Pons (tissue), 1 donor: Measurements from ENCODE around the gene TSSK2.

Experiments
- DNase-seq: peaks from one replicate; pipeline ENCODE4 v3.0.0-alpha.2; 2016; ENCODE audit warnings: low spot score

TSSK2 gene

GRCh38 chr22:19106886-19107729 is 24.0 kb upstream of the TSSK2 start:
- DNase-seq, result no peak

DNA sequence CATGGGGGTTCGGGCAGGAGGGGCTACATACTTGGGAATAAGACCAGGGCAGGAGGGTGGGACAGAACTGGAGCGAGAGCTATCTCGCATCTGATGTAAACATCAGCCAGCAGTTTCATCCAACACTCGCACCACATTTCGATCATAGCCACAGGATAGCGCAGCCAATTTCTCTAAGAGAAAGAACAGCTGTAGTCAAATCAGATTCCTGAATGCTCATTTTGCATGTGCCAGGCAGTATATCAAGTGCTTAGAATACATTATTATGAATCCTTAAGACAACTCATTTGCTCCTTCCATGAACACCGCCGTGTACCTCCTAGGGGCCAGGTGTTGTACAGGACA is 23.4 kb upstream of the TSSK2 start:
- no peak for DNase-seq

GRCh38 chr22:19108807-19109197 is 22.3 kb upstream of the TSSK2 start:
- DNase-seq, result no peak

DNA sequence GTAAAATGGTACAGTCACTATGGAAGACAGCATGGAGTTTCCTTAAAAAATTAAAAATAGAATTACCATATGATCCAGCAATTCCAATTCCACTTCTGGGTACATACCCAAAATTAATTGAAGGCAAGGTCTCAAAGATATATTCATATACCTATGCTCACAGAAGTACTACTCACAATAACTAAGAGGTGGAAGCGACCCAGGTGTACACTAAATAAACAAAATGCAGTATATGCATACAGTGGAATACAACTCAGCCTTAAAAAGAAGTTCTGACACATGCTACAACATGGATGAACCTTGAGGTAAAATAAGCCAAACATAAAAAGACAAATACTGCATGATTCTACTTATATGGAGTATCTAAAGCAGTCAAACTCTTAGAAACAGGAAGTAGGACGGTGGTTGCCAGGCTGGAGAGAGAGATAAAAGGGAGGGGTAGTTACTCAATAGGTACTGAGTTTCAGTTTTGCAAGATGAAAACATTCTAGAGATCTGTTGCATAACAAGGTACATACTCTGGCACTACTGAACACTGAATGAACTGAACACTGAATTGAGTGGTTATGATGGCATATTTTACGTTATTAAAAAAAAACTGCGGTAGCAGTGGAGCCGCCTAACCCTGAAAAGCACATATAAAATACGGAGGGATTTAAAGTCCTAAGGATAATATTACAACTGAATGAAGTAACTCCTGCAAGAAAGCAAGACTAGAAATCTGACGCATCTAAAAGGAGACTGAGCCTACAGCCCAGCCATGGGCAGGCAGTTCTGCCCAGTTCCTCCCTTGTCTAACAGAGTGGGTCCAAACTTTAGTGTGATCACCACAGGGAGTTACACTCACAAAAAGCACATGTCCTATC is 21.7 kb upstream of the TSSK2 start:
- DNase-seq, result no peak

DNA sequence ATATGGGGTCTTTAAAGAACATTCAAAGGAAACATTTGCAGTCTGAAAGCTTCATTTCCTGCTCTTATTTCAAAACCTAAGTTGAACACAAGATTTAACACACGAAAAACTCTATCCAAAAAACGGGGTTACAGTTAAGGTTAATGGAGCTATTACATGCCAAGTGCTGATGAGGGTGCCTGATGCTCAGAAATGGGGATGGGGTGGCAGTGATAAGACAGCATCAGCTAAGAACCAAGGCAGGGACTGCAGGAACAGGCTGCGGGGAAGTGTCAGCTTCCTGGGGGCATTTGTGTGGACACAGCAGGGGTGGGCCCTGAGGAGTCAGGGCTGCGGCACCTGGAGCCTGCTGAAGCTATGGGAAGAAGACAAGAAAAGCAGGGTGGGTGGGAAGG is 21.0 kb upstream of the TSSK2 start:
- DNase-seq, result no peak

DNA sequence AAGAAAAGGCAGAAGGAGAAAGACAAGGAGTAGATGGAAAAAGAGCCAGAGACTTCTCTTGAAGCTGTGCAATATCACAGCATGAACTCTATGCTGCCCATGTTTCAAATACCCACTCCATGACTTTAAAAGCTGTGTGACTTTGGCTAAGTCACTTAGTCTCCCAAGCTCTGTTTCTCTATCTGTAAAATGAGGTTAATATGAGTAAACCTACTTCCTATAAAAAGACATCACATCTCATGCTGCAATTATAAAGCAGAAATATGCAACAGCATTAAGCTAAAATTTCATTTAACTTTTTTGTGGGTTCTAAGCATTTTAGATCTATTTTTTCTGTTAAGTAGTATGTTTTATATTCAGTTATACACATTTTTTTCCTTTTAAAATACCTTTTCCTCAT is 20.5 kb upstream of the TSSK2 start:
- no peak for DNase-seq

GRCh38 chr22:19111140-19111539 is 20.0 kb upstream of the TSSK2 start:
- DNase-seq, result no peak

DNA sequence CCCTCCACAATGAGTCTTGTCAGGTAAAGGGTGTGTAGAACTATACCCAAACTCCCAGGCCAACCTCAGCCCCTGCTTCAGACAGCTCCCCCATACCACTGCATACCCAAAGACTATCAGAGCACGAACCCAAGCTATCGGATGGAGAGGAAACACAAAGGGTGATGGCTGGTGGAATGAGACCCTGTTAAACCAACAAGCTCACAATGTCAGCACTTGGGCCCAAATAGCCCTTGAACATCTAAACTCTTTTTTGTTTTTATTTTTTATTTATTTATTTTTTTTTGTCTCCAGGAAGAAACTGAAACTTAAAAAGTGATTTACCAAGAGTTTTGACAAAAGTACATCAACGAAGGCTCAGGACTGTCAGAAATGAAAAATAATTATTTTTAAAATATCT is 19.5 kb upstream of the TSSK2 start:
- DNase-seq, result no peak

GRCh38 chr22:19113429-19113828 is 17.7 kb upstream of the TSSK2 start:
- DNase-seq, result no peak

- DNase-seq, result no peak
Measured at GRCh38 chr22:19114984-19115552, 16.0 kb upstream of the TSSK2 start.

DNA sequence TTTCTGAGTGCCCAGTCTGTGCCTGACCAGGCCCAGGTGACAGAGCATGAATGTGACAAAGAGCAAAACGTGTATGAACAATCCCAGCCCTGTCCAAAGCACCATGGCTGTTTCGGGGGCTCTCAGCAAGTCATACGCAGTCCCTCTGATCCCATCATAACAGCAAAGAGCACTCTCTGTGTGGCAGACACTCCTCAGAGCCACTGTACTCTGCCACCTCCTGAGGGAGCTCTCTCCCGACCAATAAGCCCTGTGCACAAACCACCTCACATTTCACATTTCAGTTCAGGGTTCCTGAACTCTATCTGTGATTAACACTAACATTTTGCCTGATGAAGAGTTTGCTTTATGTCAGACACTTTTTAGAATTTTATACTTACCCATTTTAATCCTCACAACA is 15.5 kb upstream of the TSSK2 start:
- DNase-seq, result peak; percentile 77

GRCh38 chr22:19117111-19117512 is 14.0 kb upstream of the TSSK2 start:
- DNase-seq, result no peak

DNA sequence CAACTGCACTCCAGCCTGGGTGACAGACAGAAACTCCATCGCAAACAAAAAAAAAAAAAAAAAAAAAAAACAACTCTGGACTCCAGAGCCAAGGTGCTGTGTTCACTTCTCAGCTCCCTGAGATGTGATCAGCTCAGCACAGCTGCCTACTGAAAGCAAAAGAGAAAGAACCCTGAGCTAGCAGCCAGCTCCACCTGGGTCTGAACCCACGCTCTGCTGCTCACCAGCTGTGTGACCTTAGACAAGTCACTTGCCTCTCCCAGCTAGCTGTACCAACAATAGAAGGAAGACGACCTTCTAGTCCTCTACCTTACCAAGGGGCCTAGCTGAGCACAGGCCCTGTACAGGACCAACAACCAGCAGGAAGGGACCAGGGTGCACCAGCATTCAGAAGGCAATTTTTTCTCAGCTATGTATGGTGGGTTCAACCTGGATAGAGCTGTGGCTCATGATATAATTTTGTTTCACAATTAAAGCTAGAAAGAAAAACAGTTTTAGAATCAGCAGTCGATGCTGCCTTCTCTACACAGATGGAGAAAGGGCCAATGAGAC is 12.7 kb upstream of the TSSK2 start:
- DNase-seq, result no peak

DNA sequence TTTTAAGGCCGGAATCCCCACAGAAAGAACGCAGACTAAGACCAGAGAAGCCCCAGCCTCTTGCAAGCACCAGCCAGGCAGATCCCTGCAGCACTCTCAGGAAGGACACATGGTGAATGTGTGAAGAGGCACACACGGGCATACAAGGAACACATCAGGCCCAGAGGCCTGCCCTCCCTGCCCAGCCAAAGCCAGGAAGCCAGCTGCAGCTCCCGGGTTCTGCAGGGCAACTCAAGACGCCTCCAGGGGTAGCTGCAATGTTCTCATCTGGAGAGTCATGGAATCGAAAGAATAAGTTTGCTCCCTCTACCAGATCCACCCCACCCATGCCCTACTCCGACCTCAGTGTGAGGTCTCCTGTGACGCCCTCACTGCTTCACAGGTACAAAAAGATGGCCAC is 11.2 kb upstream of the TSSK2 start:
- no peak for DNase-seq

GRCh38 chr22:19120829-19121630 is 10.1 kb upstream of the TSSK2 start:
- DNase-seq, result no peak

DNA sequence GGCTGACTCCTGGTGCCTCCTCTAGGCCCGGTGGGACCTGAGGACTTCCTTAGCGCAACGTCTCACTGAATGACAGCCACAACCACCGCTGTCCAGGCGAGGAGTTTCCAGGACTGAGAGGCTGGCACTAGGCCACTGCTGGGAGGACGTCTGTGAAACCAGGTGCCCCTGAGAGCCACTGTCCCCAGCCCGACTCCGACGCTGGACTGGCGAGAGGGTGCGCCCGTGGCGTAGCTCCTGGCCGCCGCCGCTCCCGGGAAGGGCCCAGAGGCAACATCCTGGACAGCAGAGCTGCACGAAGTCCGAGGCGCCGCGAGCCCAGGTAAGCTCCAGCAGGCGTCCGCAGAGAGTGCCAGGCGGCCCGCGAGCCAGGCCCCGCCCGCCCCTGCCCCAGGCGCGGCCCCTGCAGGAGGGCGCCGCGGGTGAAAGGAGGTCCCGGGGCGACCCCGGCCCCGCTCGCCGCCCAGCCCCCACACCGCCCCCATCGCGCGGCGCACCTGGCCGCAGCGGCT is 9.4 kb upstream of the TSSK2 start:
- DNase-seq, result peak; percentile 21

DNA sequence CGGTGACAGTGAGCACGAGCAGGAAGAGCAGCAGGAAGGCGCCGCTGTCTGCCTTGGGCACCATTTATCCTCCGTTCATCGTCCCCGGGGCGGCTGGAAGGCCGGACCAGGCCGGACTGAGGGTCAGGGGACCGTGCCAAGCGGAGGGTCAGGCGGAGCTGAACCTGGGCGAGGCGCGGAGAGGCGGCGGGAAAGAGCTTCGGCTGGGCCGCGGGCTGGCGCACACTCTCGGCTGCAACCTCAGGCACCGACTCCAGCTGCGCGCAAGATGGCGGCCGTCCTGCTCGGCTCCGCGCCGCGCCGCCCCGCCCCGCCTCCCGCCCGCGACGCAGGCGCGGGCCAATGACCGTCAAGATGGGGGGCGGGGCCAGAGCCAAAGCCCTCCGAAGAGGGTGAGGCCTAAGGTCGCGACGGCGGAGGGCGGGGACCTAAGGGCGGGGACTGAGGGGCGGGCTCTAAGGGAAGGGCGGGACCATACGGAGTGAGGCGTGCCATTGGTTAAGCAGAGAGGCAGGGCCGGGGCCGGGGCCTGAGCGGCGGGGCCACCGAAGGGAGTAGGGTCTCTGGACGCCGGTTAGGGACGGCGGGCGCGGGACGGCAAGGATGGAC is 8.9 kb upstream of the TSSK2 start, which contains the start of gene DGCR2:
DGCR2 (minus strand) TSS at position 270 of the 609 bp plus-strand sequence; CDS start at position 64, 206 bp downstream.
- DNase-seq, result peak; percentile 98

GRCh38 chr22:19122752-19123492 is 8.2 kb upstream of the TSSK2 start:
- no peak for DNase-seq

DNA sequence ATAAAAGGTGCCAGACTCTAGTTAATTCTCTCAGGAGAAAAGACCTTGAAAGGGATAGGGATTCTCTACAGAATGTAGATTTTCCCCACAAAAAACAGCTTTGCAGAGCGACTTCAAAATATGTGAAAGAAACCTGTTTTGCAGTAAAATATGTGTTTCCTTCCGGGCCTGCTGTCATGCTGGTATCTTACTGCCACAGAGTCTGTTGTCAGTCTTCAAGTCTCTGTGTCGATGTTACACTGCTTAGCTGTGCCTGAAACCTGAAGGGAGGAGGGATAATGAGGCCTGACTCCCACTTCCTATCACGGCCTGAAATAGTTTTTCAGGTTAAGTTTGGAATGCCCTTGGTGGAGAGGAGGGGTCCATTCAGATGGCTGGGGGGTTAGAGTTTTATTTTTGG is 7.2 kb upstream of the TSSK2 start:
- DNase-seq, result no peak

GRCh38 chr22:19124377-19124776 is 6.7 kb upstream of the TSSK2 start:
- no peak for DNase-seq
